Subcutaneous adipose tissue (tissue), 4 donors: ENCODE measurements around the gene PSME1. TPM values are rescaled to one million over a fixed set of nuclear protein-coding genes. Genes with fewer than 3 reads are reported as not detected.

Source experiments
- total RNA-seq, 4 donors: library from RNA; depleted of rRNA; stranded (reverse); fragments of >200 nt; gene quantifications; one replicate each; pipeline ENCODE4 v1.1.0, GENCODE V29; 2016
- TF ChIP-seq, protein P1 (sequence below): fragments of 450-650 bp; IDR thresholded peaks from one replicate; pipeline ENCODE4 v1.5.1; 2016; ENCODE audit warnings: low read depth, mild to moderate bottlenecking, control low read depth, antibody characterized with exemption, moderate library complexity

Gene PSME1
- total RNA-seq, 4 donors from 2014 or later: 89.6 to 110 (median 99.7) TPM

DNA sequence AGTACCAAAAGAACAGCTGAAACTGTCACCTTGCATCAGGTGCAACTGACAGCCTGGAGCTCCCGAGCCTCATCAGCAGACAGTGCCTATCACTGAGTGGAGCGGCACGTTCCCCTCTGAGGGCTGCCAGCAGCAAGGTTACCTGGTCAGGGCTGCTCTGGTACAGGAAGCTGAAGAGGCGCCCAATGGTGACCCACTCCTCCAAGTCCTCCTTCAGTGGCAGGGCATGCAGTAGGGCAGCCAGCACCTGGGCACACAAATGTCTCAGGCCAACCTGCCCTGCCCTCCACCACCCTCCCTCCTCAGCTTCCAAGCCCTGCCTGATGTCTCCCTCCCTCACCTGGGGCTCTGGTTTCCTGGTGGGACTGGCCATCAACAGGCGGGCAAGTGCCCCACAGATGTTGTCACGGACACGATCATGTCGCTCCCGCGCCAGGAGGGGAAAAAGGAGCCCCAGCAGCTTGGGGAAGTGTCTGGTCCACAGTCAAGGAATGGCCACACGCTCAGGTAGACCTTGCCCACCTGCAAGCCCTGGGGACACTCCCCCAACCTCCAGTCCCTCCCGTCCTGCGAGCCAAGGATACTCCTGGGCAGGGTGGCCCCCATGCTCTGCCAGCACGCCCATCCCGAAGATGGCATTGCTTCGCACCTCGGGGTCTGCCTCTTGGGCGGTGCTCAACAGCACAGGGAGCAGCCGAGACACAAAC is 45.5 kb downstream of the PSME1 start:
- TF ChIP-seq, protein P1, sequence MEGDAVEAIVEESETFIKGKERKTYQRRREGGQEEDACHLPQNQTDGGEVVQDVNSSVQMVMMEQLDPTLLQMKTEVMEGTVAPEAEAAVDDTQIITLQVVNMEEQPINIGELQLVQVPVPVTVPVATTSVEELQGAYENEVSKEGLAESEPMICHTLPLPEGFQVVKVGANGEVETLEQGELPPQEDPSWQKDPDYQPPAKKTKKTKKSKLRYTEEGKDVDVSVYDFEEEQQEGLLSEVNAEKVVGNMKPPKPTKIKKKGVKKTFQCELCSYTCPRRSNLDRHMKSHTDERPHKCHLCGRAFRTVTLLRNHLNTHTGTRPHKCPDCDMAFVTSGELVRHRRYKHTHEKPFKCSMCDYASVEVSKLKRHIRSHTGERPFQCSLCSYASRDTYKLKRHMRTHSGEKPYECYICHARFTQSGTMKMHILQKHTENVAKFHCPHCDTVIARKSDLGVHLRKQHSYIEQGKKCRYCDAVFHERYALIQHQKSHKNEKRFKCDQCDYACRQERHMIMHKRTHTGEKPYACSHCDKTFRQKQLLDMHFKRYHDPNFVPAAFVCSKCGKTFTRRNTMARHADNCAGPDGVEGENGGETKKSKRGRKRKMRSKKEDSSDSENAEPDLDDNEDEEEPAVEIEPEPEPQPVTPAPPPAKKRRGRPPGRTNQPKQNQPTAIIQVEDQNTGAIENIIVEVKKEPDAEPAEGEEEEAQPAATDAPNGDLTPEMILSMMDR: no peak

- TF ChIP-seq, protein P1: no peak
Measured at GRCh38 chr14:24182110-24182882, 46.3 kb downstream of the PSME1 start.

- TF ChIP-seq, protein P1: no peak
Measured at GRCh38 chr14:24183014-24183481, 47.1 kb downstream of the PSME1 start.

DNA sequence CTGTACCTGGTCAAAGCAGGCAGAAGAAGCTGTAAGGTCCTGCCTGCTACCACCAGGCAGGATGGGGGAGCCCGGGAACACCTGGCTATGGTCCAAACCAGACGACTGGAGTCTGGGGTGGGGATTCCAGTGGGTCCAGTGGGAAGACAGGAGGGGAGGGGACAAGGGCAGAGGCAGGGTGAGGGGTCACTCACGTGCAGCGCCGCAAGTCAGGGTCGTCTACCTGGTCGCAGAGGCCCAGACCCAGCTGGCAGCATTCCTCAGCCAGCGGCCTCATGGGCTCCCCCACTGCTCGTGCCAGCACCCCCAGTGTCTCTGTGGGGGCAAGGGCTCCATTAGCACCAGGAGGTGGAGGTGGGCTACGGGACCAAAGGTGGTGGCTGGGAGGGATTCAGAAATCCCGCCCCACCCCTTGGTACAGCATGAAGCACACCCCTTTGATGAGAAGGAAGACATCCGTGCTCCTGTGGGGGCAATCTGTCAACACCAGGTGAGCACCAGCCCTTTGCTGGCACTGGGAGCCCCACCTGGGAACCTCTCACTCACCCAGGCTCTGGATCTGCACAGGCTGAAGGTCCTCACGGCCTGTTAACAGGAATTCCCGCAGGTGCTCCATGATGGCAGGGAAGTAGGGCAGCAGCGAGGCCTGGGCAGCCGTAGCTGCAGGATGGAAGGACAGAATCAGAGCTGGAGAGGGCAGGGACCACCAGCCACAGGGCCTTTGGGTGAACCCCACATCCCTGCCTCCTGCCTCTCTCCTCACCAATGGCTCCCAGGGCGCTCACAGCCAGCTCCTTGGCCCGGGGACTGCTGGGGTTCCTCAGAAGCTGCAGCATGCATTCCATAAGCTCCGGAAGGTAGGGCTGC is 48.3 kb downstream of the PSME1 start:
- TF ChIP-seq, protein P1: no peak

- TF ChIP-seq, protein P1: no peak
Measured at GRCh38 chr14:24185026-24185425, 49.0 kb downstream of the PSME1 start.

DNA sequence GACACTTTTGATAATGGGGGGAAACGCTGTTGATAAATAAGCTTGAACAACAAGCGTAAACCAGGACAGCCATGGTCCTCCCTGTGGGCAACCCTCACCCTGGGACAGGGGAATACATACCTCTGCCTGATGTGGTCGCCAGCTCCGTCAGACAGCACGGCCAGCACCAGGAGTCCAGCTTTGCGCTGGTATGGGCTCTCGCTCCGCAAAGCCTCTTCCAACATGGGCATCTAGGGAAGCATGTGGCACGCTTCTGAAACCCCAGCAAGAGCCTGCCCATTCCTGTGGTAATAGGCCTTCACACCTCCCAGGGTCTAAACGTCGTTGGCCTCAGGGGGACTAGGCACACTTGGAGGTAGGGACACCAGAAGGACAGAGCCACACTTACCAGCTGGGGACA is 49.7 kb downstream of the PSME1 start:
- TF ChIP-seq, protein P1: no peak
